ENCODE data around the gene ANKRD9. TPM values are rescaled to one million over a fixed set of nuclear protein-coding genes. Genes with fewer than 3 reads are reported as not detected.

The ANKRD9 gene
- total RNA-seq, 2 experiments from 2014 or later, result 15.0 to 16.9 TPM

DNA sequence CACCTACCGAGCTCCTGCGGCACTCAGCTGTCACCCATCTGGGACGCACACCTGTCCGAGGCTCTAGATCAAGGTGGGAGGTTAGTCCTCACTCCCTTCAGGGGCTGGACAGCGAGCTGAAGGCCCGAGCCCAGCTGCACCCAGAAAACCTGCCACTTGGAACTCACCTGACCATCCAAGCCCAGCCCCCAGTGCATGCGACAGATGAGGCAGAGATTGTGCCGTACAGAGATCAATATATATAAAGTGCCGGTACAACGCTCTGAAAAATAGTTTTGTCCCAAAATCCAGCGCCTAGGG lies 3.0 kb downstream of the ANKRD9 start:
- no peak for DNase-seq
- TF ChIP-seq, protein P1, sequence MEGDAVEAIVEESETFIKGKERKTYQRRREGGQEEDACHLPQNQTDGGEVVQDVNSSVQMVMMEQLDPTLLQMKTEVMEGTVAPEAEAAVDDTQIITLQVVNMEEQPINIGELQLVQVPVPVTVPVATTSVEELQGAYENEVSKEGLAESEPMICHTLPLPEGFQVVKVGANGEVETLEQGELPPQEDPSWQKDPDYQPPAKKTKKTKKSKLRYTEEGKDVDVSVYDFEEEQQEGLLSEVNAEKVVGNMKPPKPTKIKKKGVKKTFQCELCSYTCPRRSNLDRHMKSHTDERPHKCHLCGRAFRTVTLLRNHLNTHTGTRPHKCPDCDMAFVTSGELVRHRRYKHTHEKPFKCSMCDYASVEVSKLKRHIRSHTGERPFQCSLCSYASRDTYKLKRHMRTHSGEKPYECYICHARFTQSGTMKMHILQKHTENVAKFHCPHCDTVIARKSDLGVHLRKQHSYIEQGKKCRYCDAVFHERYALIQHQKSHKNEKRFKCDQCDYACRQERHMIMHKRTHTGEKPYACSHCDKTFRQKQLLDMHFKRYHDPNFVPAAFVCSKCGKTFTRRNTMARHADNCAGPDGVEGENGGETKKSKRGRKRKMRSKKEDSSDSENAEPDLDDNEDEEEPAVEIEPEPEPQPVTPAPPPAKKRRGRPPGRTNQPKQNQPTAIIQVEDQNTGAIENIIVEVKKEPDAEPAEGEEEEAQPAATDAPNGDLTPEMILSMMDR (IDR thresholded peaks at IDR 0.05), result no peak
- ATAC-seq, result no peak
- Mint-ChIP-seq H3K9me3 (no peaks in the 10 kb centered on the region), H3K4me3 (no peak overlapping the region), H3K27ac (no peak overlapping the region), H3K27me3 (no peaks in the 10 kb centered on the region), H3K36me3 (ENCODE audit: low read depth) (peaks cover 5% of the 10 kb centered on the region), H3K4me1 (ENCODE audit: low read depth) (peaks cover 12% of the 10 kb centered on the region)
- ChIA-PET POLR2A (no interaction called here), CTCF (interaction anchor here (3.4 kb wide), 1 partner anchor 68 kb away, joined by 16 read pairs; no protein-coding TSS in a partner anchor)
- intact Hi-C loops (cut with micrococcal nuclease), result no loop called here

DNA sequence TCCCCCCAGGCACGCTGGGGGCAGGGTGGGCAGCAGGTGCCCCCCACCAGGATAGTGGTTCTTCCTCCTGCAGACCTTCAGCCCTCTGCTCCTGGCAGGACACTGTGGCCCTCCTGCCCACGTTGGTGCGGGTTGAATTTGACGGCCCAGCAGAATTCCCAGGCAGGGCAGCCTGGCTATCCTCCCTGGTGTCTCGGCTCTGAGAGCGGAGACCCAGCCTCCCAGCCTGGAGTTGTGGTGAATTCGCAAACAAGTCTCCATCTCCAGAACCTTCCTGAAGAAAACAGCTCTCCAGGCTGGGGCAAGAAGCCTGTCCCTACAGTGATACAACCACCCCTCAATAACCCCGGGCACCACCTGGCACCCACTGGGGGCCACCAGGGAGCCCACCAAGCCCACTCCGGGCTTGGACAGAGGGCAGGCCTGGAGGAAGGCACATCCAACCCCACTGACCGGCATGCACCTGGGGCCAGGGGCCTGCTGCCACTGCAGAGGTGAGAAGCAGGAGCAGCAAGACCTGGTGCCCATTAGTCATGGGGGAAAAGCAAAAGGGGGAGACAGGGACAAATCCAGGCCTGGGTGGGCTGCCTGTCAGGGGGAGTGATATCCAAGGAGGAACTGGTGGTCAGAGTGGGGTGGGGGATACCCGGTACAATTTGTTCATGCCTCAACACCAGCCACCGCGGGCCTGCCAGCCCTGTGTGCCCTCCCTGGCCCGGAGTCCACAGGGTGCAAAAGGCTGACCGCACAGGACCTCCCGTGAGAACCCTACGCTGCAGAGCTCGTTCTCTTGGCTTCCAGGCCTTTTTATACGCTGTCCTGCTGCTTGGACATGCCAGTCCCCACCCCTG lies 3.6 kb downstream of the ANKRD9 start:
- intact Hi-C loops (cut with micrococcal nuclease), result no loop called here
- H3K4me3 Mint-ChIP-seq, result no peak overlapping the region
- ChIA-PET POLR2A (no interaction called here), CTCF (interaction anchor here (3.4 kb wide), 1 partner anchor 68 kb away, joined by 16 read pairs; no protein-coding TSS in a partner anchor)
- H3K4me1 Mint-ChIP-seq (ENCODE audit: low read depth), result peaks cover 12% of the 10 kb centered on the region
- peaks cover 5% of the 10 kb centered on the region for H3K36me3 Mint-ChIP-seq (ENCODE audit: low read depth)
- TF ChIP-seq, protein P1 (IDR thresholded peaks at IDR 0.05), result no peak
- H3K27ac Mint-ChIP-seq, result no peak overlapping the region
- no peak for DNase-seq
- no peaks in the 10 kb centered on the region for H3K27me3 Mint-ChIP-seq
- no peaks in the 10 kb centered on the region for H3K9me3 Mint-ChIP-seq
- no peak for ATAC-seq

DNA sequence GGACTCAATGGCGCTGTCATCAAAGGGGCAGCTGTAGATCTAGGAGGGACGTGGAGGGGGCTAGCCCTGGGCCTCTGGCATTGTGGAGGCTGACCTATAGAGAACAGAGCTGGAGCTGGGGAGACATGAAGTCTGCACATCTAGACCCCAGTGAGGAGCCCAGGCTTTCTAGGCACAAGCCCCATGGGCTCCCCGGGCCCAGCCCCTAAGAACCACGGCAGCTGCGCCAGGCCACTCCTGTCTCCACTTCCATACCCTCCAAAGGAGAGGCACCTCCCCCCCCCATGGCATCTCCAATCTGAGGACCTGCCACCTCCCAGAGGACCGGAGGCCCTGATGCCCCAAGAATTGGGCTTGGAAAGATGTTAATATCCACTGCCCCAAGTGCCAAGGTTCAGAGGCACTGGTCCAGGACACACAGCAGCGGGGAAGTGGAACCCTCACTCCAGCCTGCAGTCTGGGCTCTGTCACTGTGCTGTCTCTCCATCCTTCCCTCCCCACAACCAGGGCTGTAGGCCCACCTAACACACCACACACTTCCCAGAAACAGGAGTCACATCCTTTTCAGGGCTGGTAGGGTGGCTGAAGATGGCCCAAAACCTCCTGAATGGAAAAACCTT lies 4.5 kb downstream of the ANKRD9 start:
- no peaks in the 10 kb centered on the region for H3K27me3 Mint-ChIP-seq
- no peak for DNase-seq
- no peak for ATAC-seq
- H3K36me3 Mint-ChIP-seq (ENCODE audit: low read depth), result peaks cover 5% of the 10 kb centered on the region
- H3K27ac Mint-ChIP-seq, result no peak overlapping the region
- H3K9me3 Mint-ChIP-seq, result no peaks in the 10 kb centered on the region
- H3K4me3 Mint-ChIP-seq, result no peak overlapping the region
- intact Hi-C loops (cut with micrococcal nuclease), result no loop called here
- H3K4me1 Mint-ChIP-seq (ENCODE audit: low read depth), result peaks cover 11% of the 10 kb centered on the region
- ChIA-PET POLR2A (interaction anchor here (0.6 kb wide), 1 partner anchor 10 kb away, joined by 4 read pairs; no protein-coding TSS in a partner anchor), CTCF (interaction anchor here (0.9 kb wide), 1 partner anchor 11 kb away, joined by 3 read pairs; no protein-coding TSS in a partner anchor)
- TF ChIP-seq, protein P1 (IDR thresholded peaks at IDR 0.05), result no peak

DNA sequence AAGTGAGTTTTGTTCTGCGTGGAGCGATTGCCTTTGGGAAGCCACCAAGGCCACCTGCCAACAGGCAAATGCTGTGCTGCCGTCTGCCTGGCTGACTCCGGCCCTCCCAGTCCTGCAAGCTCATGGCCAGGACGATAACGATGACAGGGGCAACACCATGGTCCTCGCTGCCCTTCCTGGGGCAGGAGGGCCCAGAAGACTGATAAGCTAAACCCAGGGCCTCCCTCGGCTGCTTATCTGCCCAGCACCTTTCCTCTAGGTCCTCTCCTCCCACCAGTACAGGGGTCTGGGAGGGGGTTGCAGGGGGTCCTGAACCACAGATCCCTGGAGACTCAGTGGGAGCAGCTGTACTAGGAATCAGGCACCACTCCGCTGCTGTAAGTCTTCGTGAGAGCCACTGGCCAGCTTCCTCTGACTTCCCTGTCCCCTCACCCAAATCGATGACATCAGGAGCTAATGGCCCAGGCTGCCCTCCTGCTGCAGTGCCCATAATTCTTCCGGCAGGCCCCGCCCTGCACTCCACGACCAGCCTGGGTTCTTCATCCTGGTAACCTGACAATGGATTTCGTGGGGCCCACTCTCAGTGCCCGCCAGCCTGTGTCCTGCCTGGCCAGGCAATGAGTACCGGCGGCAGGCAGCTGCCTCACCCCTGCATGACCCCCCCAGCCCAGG lies 5.1 kb downstream of the ANKRD9 start:
- intact Hi-C loops (cut with micrococcal nuclease), result no loop called here
- Mint-ChIP-seq H3K27me3 (no peaks in the 10 kb centered on the region), H3K9me3 (no peaks in the 10 kb centered on the region), H3K4me1 (ENCODE audit: low read depth) (peaks cover 13% of the 10 kb centered on the region), H3K4me3 (no peak overlapping the region), H3K36me3 (ENCODE audit: low read depth) (peaks cover 5% of the 10 kb centered on the region), H3K27ac (no peak overlapping the region)
- no peak for DNase-seq
- TF ChIP-seq, protein P1 (IDR thresholded peaks at IDR 0.05), result no peak
- POLR2A ChIA-PET, result interaction anchor here (0.6 kb wide), 1 partner anchor 11 kb away, joined by 4 read pairs; no protein-coding TSS in a partner anchor
- no peak for ATAC-seq
- CTCF ChIA-PET, result interaction anchor here (0.9 kb wide), 1 partner anchor 11 kb away, joined by 3 read pairs; no protein-coding TSS in a partner anchor

Measured in activated CD8-positive, alpha-beta T cell treated with anti-CD3 and anti-CD28 coated beads for 36 hours (primary cell).